HepG2 (cell line): ENCODE results near the gene PPP3R1. TPM values are rescaled to one million over a fixed set of nuclear protein-coding genes. Genes with fewer than 3 reads are reported as not detected.

Experiments
- ARID5B ChIP-seq: IDR thresholded peaks from 2 replicates; pipeline ENCODE4 v1.4.0; 2020; ENCODE audit warnings: mild to moderate bottlenecking, missing genetic modification reagents
- BATF2 ChIP-seq: sonication (generic); formaldehyde crosslinking; IDR thresholded peaks from 2 replicates; pipeline ENCODE4 v1.8.0; 2022; ENCODE audit warnings: mild to moderate bottlenecking, missing genetic modification reagents, moderate library complexity
- EED ChIP-seq: sonication (generic); formaldehyde crosslinking; IDR thresholded peaks from 2 replicates; pipeline ENCODE4 v1.5.0; 2020; ENCODE audit warnings: mild to moderate bottlenecking, missing genetic modification reagents
- GLI4 ChIP-seq: sonication (generic); formaldehyde crosslinking; IDR thresholded peaks from 2 replicates; pipeline ENCODE4 v1.5.1; 2020; ENCODE audit warnings: missing genetic modification reagents, mild to moderate bottlenecking, moderate library complexity, borderline replicate concordance
- GPBP1L1 ChIP-seq: sonication (generic); formaldehyde crosslinking; IDR thresholded peaks from 2 replicates; pipeline ENCODE4 v1.5.0; 2020; ENCODE audit warnings: mild to moderate bottlenecking, missing genetic modification reagents
- HNRNPH1 ChIP-seq: fragments of 200-400 bp; formaldehyde crosslinking; optimal IDR thresholded peaks from 2 replicates; pipeline ENCODE3; 2017; ENCODE audit warnings: mild to moderate bottlenecking, low read depth, low read length
- IRF2 ChIP-seq: IDR thresholded peaks from 2 replicates; pipeline ENCODE4 v1.6.1; 2018; ENCODE audit warnings: missing genetic modification reagents, missing compliant biosample characterization
- KLF9 ChIP-seq: IDR thresholded peaks from 2 replicates; pipeline ENCODE4 v1.6.1; 2016; ENCODE audit warnings: low read depth
- MIER2 ChIP-seq: IDR thresholded peaks from 2 replicates; pipeline ENCODE4 v1.6.1; 2016; ENCODE audit warnings: missing biosample characterization, missing genetic modification reagents
- MYC ChIP-seq: sonication (generic); formaldehyde crosslinking; IDR thresholded peaks from 2 replicates; pipeline ENCODE4 v1.9.0; 2021; ENCODE audit warnings: missing genetic modification reagents, borderline replicate concordance
- NR2C2 ChIP-seq: sonication (generic); formaldehyde crosslinking; IDR thresholded peaks from 2 replicates; pipeline ENCODE4 v1.4.0; 2020; ENCODE audit warnings: missing genetic modification reagents, mild to moderate bottlenecking, moderate library complexity, borderline replicate concordance
- RAD51 ChIP-seq: fragments of 450-650 bp; IDR thresholded peaks from 2 replicates; pipeline ENCODE4 v1.6.1; 2016; ENCODE audit warnings: borderline replicate concordance
- RBM39 ChIP-seq: fragments of 200-400 bp; formaldehyde crosslinking; IDR thresholded peaks from one replicate; pipeline ENCODE4 v1.6.1; 2018; ENCODE audit warnings: antibody characterized with exemption, mild to moderate bottlenecking, low read depth, low read length; ENCODE audit not compliant: poor library complexity, severe bottlenecking
- REXO4 ChIP-seq: sonication (generic); formaldehyde crosslinking; IDR thresholded peaks from 2 replicates; pipeline ENCODE4 v1.8.0; 2022; ENCODE audit warnings: missing genetic modification reagents, mild to moderate bottlenecking, borderline replicate concordance
- SIN3A ChIP-seq: IDR thresholded peaks from 2 replicates; pipeline ENCODE4 v1.6.1; 2011; ENCODE audit warnings: low read depth, mild to moderate bottlenecking, control low read depth, low read length, borderline replicate concordance
- WIZ ChIP-seq: sonication (generic); formaldehyde crosslinking; IDR thresholded peaks from 2 replicates; pipeline ENCODE4 v1.5.1; 2020; ENCODE audit warnings: mild to moderate bottlenecking, missing genetic modification reagents
- ZNF256 ChIP-seq: sonication (generic); formaldehyde crosslinking; conservative IDR thresholded peaks from 2 replicates; pipeline ENCODE4 v1.4.0; 2020; ENCODE audit warnings: missing genetic modification reagents
- ZNF264 ChIP-seq: sonication (generic); formaldehyde crosslinking; IDR thresholded peaks from 2 replicates; pipeline ENCODE4 v1.4.0; 2020; ENCODE audit warnings: missing genetic modification reagents
- ZNF329 ChIP-seq: sonication (generic); formaldehyde crosslinking; IDR thresholded peaks from 2 replicates; pipeline ENCODE4 v1.9.0; 2021; ENCODE audit warnings: low read depth, mild to moderate bottlenecking, missing genetic modification reagents
- ZNF615 ChIP-seq: sonication (generic); formaldehyde crosslinking; IDR thresholded peaks from 2 replicates; pipeline ENCODE4 v1.5.0; 2020; ENCODE audit warnings: mild to moderate bottlenecking, missing genetic modification reagents, borderline replicate concordance
- ZNF670 ChIP-seq: sonication (generic); formaldehyde crosslinking; IDR thresholded peaks from 2 replicates; pipeline ENCODE4 v1.8.0; 2022; ENCODE audit warnings: mild to moderate bottlenecking, missing genetic modification reagents, borderline replicate concordance
- ZNF777 ChIP-seq: sonication (generic); formaldehyde crosslinking; IDR thresholded peaks from 2 replicates; pipeline ENCODE4 v1.4.0; 2020; ENCODE audit warnings: missing genetic modification reagents
- polyA plus RNA-seq, 8 experiments: library from polyadenylated mRNA; depleted of rRNA in 3 of 8; stranded (reverse) in 7 of 8; unstranded in 1 of 8; fragments of >200 nt; fragmentation: Illumina TruSeq in 4 of 8; extraction: Trizol in 4 of 8; gene quantifications; 2 replicates each; pipeline versions ENCODE4 v1.2.1 to v1.2.3, GENCODE V29; 2011 to 2016; ENCODE audit warnings: low read depth in 4 of 8, missing spikeins in 1 of 8, mixed read lengths in 1 of 8; ENCODE audit not compliant: insufficient read depth in 1 of 8
- total RNA-seq, 5 experiments: library from RNA; depleted of rRNA; stranded (reverse); fragments of >200 nt; fragmentation: Illumina TruSeq; extraction: Trizol; gene quantifications; 2 replicates each; pipeline ENCODE4 v1.2.3, GENCODE V29; 2016; ENCODE audit warnings: low read depth in 1 of 5
- TF ChIP-seq, protein P1 (sequence below): sonication (generic); formaldehyde crosslinking; IDR thresholded peaks from 2 replicates; pipeline ENCODE4 v1.4.0; 2020; ENCODE audit warnings: missing genetic modification reagents

Gene PPP3R1
- total and polyA plus RNA-seq, 2 of the 13 experiments (the other 11 are each of a cell fraction or from before 2014, with no cell fraction given), result 11.6 to 25.7 TPM

DNA sequence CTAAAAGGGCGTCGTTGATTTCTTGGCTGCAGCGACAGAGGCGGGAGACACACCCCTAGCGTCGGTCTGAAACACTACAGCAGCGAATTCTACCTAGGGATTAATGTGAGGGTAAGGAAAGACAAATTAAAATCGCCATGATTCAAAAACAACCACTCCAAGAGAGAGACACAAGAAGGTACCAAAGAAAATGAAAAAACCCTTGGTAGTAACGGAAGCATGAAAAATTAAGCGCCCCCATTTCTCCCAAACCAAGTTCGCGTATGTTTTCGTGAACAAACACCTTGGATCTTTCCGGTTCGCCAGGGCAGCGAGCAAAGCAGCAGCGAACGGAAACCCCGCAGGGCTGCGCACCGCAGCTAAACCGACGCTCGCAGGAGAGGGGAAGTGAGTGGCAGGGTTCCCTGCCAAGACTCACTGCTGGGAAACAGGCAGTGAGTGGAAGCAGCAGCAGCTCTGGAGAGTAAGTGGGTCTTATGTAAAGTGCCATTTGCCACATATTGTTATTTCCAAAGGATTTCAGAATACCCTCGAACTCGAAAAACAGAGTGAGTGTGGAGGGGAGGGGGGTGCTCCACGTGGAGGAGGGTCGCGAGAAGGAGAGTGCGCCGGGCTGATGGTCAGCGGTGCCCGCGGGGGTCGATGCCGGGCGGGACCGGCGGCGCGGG lies 1.0 kb downstream of the PPP3R1 start (continued):
- TF ChIP-seq RBM39, result no peak
- TF ChIP-seq RAD51, result no peak
- 0 out of 2 replicates have a peak, but pooled peaks have one; percentile 91 for TF ChIP-seq ZNF615 (CRISPR knock-in tag)
- TF ChIP-seq BATF2 (CRISPR knock-in tag), result 0 out of 2 replicates have a peak, but pooled peaks have one; percentile 20
- TF ChIP-seq ZNF670 (CRISPR knock-in tag), result no peak
- 0 out of 2 replicates have a peak, but pooled peaks have one; percentile 21 for TF ChIP-seq ZNF777 (CRISPR knock-in tag)
- TF ChIP-seq REXO4 (CRISPR knock-in tag), result no peak
- no peak for TF ChIP-seq MIER2
- TF ChIP-seq MYC, result peak; percentile 46; the same call in 1 of the 2 replicates
- TF ChIP-seq HNRNPH1, result peak; percentile 15
- TF ChIP-seq, protein P1, sequence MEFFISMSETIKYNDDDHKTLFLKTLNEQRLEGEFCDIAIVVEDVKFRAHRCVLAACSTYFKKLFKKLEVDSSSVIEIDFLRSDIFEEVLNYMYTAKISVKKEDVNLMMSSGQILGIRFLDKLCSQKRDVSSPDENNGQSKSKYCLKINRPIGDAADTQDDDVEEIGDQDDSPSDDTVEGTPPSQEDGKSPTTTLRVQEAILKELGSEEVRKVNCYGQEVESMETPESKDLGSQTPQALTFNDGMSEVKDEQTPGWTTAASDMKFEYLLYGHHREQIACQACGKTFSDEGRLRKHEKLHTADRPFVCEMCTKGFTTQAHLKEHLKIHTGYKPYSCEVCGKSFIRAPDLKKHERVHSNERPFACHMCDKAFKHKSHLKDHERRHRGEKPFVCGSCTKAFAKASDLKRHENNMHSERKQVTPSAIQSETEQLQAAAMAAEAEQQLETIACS, result peak; percentile 58; the same call in 1 of the 2 replicates
- 0 out of 2 replicates have a peak, but pooled peaks have one; percentile 34 for TF ChIP-seq ZNF264 (CRISPR knock-in tag)
- no peak for TF ChIP-seq ZNF329 (CRISPR knock-in tag)
- TF ChIP-seq ZNF256, result peak; percentile 61; the same call in 1 of the 2 replicates
- TF ChIP-seq GLI4 (CRISPR knock-in tag), result 0 out of 2 replicates have a peak, but pooled peaks have one; percentile 49
- peak; percentile 29; the same call in 1 of the 2 replicates for TF ChIP-seq ARID5B (CRISPR knock-in tag)
- TF ChIP-seq IRF2, result no peak
- no peak for TF ChIP-seq GPBP1L1
- TF ChIP-seq EED (CRISPR knock-in tag), result no peak; the same call in 1 of the 2 replicates
- TF ChIP-seq NR2C2 (CRISPR knock-in tag), result peak; percentile 45; the same call in 1 of the 2 replicates
- TF ChIP-seq KLF9, result peak; percentile 4; the same call in 1 of the 2 replicates
- TF ChIP-seq SIN3A, result peak; percentile 28; the same call in 1 of the 2 replicates
- no peak for TF ChIP-seq WIZ
